HG03565 (cell line): ENCODE measurements around the gene KRTAP12-4.
"Not testable (repeated sequence)": the region's sequence is repeated elsewhere in the genome, so short reads cannot be mapped to it uniquely, and the experiment has no call there.

Experiments used
- ATAC-seq: cut with Tn5 transposase; IDR thresholded peaks from one replicate; pipeline ENCODE4 v1.9.1; 2021; ENCODE audit warnings: mild to moderate bottlenecking, moderate library complexity; ENCODE audit not compliant: unreplicated experiment

KRTAP12-4 gene

DNA sequence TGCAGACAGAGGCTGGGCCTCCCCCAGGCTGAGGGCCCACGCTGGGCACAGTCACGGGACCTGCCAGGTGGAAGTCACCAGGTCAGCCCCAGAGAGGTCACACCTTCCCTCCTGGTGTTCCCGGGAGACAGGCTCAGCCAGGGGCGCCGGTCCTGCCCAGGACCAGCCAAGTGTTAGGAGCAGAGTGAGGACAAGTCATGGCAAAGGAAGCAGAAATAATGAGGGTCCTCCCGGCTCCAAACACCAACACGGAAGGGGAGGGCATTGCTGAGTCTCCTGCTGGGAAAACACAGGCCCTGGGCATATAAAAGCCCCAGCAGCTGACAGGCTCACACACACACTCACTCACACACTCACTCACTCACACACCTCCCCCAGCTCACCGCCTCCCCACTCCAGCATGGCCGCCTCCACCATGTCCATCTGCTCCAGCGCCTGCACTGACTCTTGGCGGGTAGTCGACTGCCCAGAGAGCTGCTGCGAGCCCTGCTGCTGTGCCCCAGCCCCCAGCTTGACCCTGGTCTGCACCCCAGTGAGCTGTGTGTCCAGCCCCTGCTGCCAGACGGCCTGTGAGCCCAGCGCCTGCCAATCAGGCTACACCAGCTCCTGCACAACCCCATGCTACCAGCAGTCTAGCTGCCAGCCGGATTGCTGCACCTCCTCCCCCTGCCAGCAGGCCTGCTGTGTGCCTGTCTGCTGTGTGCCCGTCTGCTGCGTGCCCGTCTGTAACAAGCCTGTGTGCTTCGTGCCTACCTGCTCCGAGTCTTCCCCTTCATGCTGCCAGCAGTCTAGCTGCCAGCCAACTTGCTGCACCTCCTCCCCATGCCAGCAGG lies 17.2 kb downstream of the KRTAP12-4 start, which contains the start of gene KRTAP10-10:
Gene KRTAP10-10, plus strand, starts transcription at position 339 of the 833 bp plus-strand sequence. Its CDS starts 62 bp downstream, at position 401.
- ATAC-seq: no peak

DNA sequence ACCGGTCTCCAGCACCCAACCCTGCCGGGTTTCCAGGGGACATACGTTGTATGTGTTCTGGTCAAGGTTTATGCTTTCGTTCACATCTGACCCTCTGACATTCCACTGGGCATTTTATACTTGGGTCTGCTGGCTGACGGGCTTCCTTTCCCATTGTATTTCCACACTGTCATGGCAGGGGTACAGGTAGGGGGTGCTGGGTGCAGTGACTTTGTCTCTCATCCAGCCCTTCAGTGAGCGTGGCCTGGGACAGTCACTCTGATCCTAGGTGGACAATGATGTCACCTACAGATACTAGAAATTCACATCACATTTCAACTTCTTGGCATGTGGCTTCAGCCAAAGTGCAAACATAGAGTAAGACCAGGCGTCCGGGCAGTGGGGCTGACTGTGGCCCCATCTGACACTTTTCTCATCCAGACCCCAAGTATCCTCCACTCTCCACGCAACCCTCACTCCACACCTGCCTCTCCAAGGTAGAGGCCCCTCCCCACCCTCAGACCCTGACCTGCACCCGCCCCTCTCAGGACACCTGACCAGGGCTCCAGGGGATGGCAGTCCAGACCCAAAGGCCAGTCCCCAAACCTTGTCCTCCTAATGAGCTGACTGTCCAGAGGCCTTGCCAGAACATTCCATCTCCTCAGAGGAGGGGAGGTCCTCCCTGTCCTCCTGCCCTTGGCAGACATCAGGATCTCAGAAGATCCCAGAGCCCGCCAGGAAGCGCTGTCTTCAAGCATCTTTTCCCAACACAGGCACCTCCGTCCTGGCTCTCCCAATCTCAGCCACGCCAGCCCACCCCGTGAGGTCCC lies 18.0 kb downstream of the KRTAP12-4 start:
- no peak for ATAC-seq

DNA sequence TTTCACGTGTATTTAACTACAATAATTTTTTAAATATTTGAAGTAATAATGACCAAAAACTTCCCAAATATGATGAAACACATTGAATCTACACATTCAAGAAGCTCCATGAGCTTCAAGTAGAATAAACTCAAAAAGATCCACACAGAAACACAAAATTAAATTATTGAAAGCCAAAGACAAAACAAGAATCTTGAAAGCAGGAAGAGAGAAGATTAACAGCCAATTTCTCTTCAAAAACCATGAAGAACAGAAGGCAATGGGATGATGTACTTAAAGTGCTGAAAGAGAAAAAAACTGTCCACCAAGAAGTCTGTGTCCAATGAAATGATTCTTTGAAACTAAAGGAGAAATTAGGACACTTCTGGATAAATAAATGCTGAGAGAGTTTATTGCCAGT lies 22.4 kb downstream of the KRTAP12-4 start:
- no peak for ATAC-seq

DNA sequence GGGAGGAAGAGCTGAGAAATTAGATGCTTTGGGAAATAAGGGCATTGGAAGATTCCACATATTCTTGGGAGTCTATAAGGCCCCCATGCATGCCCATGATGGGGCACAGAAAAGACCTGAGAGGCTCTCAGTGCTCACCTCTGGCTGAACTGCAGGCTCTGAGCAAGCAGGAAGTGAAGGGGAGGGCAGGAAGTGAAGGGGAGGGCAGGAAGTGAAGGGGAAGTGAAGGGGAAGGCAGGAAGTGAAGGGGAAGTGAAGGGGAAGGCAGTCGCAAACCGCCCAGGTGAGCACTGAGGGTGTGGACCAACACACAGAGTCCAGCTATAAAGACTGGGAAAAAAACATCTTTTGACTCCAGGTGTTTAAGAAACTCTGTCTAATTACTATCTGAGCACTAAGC lies 24.0 kb downstream of the KRTAP12-4 start:
- ATAC-seq: no peak

DNA sequence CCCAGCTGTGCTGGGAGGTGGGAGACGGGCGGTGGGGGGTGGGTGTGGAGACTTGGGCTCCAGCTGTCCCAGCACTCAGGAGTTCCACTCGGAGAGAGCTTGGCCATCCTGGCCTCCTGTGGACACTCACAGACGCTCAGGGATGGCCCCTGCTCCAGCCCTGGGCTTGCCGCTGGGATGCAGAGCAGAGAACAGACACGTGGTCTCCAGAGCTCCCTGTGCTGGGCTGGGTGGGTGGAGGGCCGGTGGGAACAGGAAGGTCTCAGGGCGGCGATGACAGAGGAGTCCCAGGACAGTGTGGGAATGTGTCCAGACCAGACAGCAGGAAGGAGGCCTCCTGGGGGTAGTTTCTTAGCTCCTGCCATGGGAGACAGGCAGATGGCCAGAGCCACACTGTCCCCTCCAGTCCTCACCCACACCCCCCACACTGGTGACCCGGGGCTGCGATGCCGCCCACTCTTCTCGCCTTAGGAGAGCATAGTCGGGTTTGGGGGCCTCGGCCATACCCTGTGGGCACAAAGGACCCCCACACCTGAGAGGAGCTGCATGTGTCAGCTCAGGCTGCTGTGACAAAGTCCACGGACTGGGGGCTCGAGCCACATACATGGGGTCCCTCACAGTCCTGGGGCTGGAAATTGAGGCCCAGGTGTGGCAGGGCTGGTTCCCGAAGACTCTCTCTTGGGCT lies 25.6 kb downstream of the KRTAP12-4 start:
- ATAC-seq: no peak

DNA sequence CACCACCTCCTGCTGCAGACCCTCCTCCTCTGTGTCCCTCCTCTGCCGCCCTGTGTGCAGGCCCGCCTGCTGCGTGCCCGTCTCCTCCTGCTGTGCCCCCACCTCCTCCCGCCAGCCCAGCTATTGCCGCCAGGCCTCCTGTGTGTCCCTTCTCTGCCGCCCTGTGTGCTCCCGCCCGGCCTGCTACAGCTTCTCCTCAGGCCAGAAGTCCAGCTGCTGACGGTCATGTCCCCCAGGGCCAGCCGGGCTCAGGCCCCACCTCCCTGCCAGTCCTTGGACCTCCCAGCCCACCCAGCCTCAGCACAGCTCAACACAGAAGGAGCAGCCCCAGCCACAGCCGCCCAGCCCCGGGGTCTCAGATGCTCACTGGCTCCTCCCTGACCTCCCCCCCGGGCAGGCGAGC lies 26.6 kb downstream of the KRTAP12-4 start:
- ATAC-seq: not testable (repeated sequence)

DNA sequence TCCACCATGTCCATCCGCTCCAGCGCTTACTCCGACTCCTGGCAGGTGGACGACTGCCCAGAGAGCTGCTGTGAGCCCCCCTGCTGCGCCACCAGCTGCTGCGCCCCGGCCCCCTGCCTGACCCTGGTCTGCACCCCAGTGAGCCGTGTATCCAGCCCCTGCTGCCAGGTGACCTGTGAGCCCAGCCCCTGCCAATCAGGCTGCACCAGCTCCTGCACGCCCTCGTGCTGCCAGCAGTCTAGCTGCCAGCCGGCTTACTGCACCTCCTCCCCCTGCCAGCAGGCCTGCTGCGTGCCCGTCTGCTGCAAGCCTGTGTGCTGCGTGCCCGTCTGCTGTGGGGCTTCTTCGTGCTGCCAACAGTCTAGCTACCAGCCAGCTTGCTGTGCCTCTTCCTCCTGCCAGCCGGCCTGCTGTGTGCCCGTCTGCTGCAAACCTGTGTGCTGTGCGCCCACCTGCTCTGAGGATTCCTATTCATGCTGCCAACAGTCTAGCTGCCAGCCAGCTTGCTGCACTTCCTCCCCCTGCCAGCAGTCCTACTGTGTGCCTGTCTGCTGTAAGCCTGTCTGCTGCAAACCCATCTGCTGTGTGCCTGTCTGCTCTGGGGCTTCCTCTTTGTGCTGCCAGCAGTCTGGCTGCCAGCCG lies 27.2 kb downstream of the KRTAP12-4 start:
- ATAC-seq: not testable (repeated sequence)

DNA sequence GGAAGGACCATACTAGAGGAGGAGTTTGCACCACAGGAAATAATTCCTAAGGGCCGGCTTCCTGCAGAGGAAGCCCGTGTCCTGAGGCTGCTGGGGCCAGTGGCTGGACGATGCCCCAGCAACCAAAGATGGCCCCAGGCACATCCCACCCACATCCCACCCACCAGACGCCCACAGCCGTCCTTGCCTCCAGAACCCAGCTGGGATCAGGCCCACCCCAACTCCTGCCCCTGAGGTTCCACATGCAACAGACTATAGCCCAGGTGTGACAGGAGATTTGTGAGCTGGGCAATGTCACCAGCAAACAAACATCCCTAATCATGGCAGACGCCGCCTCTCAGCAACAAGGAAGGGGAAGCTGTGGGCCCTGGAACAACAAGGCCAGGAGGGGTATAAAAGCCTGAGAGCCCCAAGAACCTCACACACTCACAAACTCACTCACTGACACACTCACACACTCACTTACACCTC lies 27.8 kb downstream of the KRTAP12-4 start, which contains the start of gene KRTAP10-9:
Gene KRTAP10-9, plus strand, starts transcription at position 421 of the 471 bp plus-strand sequence. CDS start 79 bp downstream, outside the sequence.
- ATAC-seq: no peak

DNA sequence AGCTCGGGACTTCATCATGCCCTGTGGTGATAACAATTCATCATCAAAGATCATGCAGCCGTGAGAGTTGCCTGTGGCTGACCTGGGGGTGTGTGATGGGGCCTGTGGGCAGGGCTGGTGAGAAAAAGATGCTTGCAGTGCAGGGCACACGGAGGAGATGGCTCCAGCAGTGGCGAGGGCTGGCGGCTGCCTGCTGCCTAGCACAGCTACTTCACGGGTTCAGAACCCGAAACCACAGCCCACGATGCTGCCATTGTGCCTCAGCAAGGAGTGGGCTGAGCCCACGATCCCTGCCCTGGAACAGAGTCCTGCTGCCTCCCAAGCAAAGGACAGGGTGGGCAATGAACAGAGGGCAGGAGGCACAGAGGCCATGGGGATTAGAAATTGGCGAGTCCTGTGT lies 28.2 kb downstream of the KRTAP12-4 start:
- no peak for ATAC-seq

DNA sequence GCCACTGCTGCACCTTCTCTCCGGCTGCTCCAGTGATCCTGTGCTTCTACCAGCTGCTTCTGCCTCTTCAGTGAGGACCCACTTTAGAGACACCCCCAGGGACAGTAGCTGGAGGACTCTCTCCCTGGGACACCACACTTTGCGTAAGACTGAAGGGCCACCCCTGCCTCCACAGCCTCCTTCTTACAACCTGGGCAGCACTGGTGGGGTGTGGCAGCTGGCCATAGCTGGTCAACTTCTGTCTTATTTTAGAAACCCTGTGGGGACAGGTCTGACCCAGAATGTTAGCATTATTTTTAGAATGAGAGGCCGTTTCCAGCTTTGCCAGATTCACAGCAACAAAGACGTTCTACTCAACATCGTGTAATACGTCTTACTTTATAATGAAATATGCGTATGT lies 28.7 kb downstream of the KRTAP12-4 start:
- ATAC-seq: no peak

DNA sequence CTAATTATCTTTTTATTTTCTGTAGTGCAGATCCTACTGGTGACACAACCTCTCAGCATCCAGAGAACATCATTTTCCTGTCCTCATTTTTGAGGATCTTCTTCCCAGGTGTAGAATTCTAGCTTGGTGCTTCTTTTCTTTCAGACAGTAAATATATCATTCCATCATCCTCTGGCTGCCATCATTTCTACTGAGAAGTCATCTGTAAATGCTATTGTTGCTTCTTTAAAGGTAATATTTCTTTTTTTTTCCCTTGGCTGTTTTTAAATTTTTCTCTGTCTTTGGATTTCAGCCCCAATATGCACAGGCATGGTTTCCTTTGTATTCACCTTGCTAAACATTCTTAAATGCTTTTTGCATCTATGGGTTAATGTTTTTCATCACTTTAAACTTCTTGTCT lies 30.9 kb downstream of the KRTAP12-4 start:
- no peak for ATAC-seq

DNA sequence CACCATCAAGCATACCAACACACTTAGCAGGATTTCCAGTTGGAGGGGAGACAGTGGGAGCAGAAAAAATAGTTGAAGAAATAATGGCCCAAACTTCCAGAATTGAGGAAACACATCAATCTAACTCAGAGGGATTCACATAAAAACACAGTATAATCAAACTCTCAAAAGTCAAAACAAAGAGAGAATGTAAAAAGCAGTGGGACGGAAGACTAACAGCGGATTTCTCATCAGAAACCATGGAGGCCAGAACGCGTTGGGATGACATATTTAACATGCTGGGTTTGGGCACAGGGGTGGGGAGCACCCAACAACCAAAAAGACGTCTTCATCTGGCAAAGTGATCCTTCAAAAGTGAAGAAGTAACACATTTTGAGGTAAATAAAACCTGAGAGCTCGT lies 34.6 kb downstream of the KRTAP12-4 start:
- no peak for ATAC-seq

DNA sequence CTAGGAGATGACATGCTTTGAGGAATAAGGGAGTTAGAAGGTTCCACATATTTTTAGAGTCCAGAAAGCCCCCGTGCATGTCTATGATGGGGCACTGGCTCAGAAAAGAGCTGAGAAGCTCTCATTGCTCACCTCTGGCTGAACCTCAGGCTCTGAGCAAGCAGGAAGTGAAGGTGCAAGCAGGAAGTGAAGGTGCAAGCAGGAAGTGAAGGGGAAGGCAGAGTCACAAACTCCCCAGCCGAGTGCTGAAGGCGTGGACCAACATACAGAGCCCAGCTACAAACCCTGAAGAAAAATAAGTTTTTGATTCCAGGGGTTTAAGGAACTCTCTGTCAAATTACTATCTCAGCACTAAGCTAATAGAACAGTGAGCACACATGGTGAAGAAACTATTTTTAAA lies 35.5 kb downstream of the KRTAP12-4 start:
- no peak for ATAC-seq

DNA sequence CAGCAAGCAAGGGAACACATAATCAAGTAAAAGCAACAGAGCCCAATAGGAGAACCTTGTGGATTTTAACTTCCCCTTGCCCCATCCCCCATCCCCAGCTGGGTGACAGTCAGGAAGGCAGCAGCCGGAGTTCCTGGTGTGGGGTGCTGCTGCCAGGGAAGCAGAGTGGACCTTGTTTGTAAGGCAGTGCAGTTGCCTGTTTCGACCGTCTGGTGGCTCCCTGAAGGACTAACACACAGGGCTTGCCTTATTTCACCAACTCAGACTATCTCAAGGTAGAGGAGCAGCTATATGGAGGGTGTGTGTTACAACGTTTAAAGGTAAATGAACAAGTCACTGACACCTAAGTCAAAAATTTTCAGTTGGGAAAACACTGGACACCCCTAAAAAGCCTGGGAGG lies 36.0 kb downstream of the KRTAP12-4 start:
- no peak for ATAC-seq

DNA sequence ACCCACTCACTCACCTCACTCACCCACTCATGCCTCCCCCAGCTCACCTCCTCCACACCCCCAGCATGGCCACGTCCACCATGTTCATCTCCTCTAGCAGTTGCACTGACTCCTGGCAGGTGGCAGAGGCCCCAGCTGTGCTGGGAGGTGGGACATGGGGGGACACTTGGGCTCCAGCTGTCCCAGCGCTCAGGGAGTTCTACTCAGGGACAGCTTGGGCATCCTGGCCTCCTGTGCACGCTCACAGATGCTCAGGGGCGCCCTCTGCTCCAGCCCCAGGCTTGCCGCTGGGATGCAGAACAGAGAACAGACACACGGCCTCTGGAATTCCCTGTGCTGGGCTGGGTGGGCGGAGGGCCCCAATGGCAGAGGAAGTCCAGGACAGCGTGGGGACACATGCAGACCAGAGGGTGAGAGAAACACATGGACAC lies 37.4 kb downstream of the KRTAP12-4 start:
- no peak for ATAC-seq

DNA sequence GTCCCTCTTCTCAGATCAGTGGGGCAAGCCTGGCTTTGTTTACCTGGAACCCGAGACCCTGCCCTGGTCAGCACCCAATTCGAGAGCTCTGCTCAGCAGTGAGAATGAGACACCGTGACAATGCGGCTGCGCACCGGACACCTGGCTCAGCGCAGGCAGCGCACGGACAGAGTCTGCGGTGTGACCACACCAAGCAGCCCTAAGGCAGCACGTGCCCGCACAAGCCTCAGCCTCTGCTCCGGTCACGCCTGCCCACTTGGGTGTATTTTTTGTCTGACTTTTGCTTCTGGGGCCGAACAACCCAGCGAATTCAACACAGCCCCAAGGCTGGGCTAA lies 37.9 kb downstream of the KRTAP12-4 start:
- no peak for ATAC-seq

DNA sequence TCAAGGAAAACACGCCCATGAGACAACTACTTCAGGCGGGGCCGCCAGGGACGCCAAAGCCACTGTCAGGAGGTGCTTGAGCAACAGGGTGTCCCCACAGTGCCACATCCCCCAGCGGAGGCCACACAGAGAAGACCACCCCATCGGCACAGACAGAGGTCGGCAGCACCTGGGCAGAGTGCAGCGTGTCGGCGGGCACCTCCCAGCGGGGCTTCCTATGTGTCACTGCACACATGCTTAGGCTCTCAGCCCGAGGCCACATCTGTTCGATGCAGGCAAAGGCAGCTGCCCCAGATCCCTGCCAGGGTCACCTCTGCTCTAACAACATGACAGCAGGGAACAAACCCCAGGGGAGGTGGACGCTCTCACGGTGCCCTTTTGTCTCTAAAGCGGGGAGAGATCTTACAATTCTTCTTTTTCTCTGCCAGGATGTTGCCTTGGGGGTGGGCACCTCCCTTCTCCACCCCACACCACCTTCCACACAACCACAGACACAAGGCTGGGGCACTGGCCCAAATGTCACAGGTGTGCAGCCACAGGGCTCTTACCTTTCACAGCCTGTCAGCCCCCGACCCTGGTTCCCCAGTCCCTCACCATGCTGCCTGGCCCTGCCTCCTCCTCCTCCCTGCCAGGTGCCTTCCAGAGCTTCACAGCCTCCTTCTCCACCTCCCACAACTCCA lies 38.4 kb downstream of the KRTAP12-4 start:
- ATAC-seq: no peak

DNA sequence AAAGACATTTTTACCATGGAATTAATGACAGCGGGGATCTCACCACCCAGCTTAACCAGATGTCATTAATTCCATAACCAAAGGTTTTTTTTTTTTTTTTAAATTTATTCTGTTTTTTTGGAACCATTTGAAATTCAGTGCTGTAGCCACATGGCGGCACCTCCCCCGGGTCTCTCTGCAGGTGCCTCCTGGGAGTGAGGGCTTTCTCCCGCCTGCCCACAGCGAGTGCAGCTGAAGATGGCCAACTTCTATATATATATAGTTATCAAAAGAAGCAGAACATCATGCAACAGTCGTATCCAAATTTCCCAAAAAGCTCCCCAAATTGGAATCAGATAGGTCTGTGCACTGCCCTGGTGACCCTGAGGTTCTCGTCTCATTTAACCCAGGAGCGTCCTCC lies 39.0 kb downstream of the KRTAP12-4 start:
- no peak for ATAC-seq

DNA sequence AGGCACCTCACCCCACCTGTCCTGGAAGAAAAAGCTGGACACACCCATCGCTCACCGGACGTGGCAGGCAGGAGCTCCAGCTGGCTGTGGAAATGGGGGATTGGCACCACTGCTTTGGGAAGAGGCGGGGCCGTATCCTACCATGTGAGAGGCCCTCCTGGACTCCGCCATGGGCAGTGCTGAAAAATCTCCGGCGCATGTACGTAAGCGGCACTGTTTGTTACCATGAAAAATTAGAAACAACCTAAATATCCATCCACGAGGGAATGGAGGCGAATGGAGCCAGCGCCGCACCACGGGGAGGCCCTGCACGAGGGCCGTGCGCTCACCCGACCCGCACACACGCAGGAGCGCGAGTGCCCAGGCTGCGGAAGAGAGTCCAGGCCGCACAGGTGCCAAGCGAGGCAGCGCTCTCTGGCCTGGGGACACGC lies 39.5 kb downstream of the KRTAP12-4 start:
- ATAC-seq: no peak

DNA sequence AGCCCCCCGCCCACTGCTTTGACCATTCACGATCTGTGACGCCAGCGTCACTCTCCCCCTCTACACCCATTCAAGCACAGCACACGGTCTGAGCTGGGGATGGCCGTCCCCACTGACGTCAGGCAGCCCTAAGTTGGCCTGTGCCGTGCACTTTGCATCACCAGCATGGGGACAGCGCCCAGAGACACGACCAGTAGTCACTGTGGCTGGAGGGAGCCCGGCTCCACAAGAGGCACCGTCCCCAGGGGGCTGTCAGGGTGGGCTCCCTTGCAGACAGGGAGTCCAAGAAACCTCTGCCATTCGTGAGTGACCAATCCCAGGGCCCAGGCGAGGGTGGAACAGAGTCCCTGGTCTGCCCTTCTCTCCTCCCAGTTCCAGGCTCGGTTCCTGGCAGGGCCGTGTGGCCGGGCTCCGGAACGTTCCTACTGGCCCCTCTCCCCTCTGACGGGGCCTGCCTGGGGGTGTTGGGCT lies 40.3 kb downstream of the KRTAP12-4 start:
- no peak for ATAC-seq
